Right atrium auricular region (tissue), 2 donors: ENCODE measurements around the gene PMF1. TPM values are rescaled to one million over a fixed set of nuclear protein-coding genes. Genes with fewer than 3 reads are reported as not detected.
A peak's percentile ranks its signal among the peaks of the same experiment; 100 is the strongest.

ENCODE experiments used
- DNase-seq: peaks from one replicate; pipeline ENCODE4 v3.0.0-alpha.2; 2019; ENCODE audit warnings: low spot score
- H3K27ac ChIP-seq, 2 donors: fragments of 200-600 bp; sonication (generic); 1 replicate in 1 of 2; 2 replicates in 1 of 2; pipeline ENCODE4 v1.5.1; 2016 to 2019
- H3K27me3 ChIP-seq, 2 donors: fragments of 200-600 bp; sonication (generic); one replicate each; pipeline versions ENCODE4 v1.5.1 to v1.6.0; 2017 to 2019
- H3K36me3 ChIP-seq: fragments of 200-600 bp; sonication (generic); one replicate; pipeline ENCODE4 v1.5.1; 2016
- H3K4me1 ChIP-seq, 2 donors: fragments of 200-600 bp; sonication (generic); one replicate each; pipeline versions ENCODE4 v1.5.1 to v1.6.0; 2017 to 2019
- H3K4me3 ChIP-seq, 2 donors: fragments of 200-600 bp; sonication (generic); 1 replicate in 1 of 2; 2 replicates in 1 of 2; pipeline ENCODE4 v1.5.1; 2017 to 2019; ENCODE audit warnings: mild to moderate bottlenecking in 1 of 2, moderate library complexity in 1 of 2
- H3K9me3 ChIP-seq, 2 donors: fragments of 200-600 bp; sonication (generic); one replicate each; pipeline ENCODE4 v1.5.1; 2019
- total RNA-seq, 2 donors: library from RNA; depleted of rRNA; stranded (reverse); fragments of >200 nt; gene quantifications; one replicate each; pipeline ENCODE4 v1.1.0, GENCODE V29; 2016
- TF ChIP-seq, protein P1 (sequence below), 2 donors: fragments of 200-600 bp; sonication (generic); IDR thresholded peaks; one replicate each; pipeline ENCODE4 v1.5.1; 2019; ENCODE audit warnings: antibody characterized with exemption in 2 of 2

Gene PMF1
- total RNA-seq, 2 donors from 2014 or later, result 81.8 to 88.3 TPM

DNA sequence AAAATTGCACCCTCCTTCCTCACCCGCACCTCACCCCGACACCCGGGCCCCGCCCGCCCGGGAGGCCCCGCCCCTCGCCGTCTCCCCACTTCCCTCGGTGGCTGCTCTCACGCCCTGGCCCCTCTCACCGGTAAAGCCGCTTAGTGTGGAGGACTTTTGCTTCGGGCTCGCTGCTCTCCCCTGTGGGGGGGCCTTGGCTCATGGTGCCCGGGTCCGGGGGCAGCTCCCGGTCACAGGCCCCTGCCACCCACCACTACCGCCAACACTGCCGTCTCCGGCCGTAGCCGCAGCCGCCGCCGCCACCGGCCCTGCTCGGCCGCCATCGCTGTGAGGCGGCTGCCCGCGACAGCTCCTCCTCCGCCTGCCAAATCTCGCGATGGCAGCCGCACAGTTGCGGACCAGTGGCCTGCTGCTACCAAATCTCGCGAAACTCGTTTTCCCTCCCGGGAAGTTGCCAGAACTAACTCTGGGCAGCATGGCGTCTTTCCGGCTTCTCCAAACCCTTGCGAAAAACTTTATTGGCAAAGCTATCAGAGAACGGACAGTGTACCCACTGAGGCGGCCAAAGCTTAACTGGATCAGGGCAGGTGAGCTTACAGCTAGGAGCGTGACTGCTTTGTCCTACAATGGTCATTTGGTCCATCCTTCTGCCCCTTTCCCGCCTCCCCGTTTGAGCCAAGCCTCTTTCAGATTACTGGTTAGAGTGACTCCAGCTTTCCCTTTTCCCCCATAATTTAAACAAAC is 69.8 kb downstream of the PMF1 start, which contains the start of gene SMG5:
Gene SMG5, minus strand, starts transcription at position 347 of the 744 bp plus-strand sequence. Its CDS starts 145 bp downstream, at position 202.
- peak; percentile 96 for DNase-seq
- TF ChIP-seq, protein P1, sequence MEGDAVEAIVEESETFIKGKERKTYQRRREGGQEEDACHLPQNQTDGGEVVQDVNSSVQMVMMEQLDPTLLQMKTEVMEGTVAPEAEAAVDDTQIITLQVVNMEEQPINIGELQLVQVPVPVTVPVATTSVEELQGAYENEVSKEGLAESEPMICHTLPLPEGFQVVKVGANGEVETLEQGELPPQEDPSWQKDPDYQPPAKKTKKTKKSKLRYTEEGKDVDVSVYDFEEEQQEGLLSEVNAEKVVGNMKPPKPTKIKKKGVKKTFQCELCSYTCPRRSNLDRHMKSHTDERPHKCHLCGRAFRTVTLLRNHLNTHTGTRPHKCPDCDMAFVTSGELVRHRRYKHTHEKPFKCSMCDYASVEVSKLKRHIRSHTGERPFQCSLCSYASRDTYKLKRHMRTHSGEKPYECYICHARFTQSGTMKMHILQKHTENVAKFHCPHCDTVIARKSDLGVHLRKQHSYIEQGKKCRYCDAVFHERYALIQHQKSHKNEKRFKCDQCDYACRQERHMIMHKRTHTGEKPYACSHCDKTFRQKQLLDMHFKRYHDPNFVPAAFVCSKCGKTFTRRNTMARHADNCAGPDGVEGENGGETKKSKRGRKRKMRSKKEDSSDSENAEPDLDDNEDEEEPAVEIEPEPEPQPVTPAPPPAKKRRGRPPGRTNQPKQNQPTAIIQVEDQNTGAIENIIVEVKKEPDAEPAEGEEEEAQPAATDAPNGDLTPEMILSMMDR (IDR thresholded peaks at IDR 0.05), result no peak
- no peaks in the 10 kb centered on the region for H3K27me3 ChIP-seq
- H3K9me3 ChIP-seq, result no peaks in the 10 kb centered on the region
- peak within 1 kb of the TSS; percentile 81 to 87 for H3K4me3 ChIP-seq
- peak within 1 kb of the TSS; percentile 93 to 94 for H3K27ac ChIP-seq
- H3K36me3 ChIP-seq, result peaks cover 18% of the 10 kb centered on the region
- peaks cover 0 to 37% of the 10 kb centered on the region in 2 donors for H3K4me1 ChIP-seq

DNA sequence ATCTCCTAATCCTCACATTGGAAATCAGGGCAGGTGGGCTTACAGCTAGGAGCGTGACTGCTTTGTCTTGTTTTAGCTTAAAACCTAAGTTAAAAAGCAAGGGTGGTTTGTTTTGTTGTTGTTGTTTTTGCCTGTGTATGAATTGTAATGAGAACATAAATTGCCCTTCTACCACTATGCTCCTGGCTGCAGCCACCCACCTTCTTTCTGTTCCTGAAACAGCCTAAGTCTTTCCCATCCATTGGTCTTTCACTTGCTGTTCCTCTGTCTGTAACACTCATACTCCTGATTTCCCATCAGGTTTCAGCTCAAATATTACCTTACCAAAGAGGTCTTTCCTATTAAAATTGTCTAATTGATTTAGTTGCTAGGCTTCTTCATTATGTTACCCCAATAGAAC is 70.7 kb downstream of the PMF1 start:
- TF ChIP-seq, protein P1 (IDR thresholded peaks at IDR 0.05), result no peak
- no peak for DNase-seq
- H3K27me3 ChIP-seq, result no peaks in the 10 kb centered on the region
- H3K9me3 ChIP-seq, result no peaks in the 10 kb centered on the region
- H3K36me3 ChIP-seq, result peaks cover 10% of the 10 kb centered on the region
- H3K4me3 ChIP-seq, result peak overlapping the region; percentile 81 to 87
- H3K27ac ChIP-seq, result peak overlapping the region; percentile 93 to 94
- peaks cover 0 to 37% of the 10 kb centered on the region in 2 donors for H3K4me1 ChIP-seq

DNA sequence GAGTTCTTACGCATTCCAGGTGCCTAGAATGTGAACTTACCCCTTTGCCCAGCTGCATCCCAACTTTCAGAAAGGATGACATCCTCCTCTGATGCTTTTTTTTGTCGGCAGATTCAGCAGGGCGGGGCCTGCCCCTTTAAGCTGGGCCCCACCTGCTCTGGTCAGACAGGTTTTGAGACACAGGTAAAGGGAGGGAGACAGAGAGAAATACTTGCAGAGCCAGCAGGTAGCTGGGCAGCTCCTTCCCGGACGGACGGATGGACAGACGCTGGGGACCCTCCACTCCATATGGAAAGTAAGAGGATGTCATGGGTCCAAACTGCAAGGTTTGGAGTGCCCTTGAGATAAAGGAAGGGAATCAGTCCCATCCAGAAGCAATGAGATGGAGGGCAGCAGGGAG is 71.3 kb downstream of the PMF1 start, which contains the start of gene TMEM79:
Gene TMEM79, plus strand, starts transcription at position 214 of the 400 bp plus-strand sequence. CDS start 902 bp downstream, outside the sequence.
- Histone ChIP-seq H3K27ac (peak within 1 kb of the TSS; percentile 93 to 94), H3K4me1 (peaks cover 0 to 37% of the 10 kb centered on the region in 2 donors), H3K4me3 (peak within 1 kb of the TSS; percentile 81 to 87), H3K27me3 (no peaks in the 10 kb centered on the region), H3K36me3 (peaks cover 4% of the 10 kb centered on the region), H3K9me3 (no peaks in the 10 kb centered on the region)
- TF ChIP-seq, protein P1 (IDR thresholded peaks at IDR 0.05), result no peak
- DNase-seq, result no peak

- DNase-seq, result no peak
- Histone ChIP-seq H3K4me3 (no peak overlapping the region), H3K9me3 (no peaks in the 10 kb centered on the region), H3K27ac (no peak overlapping the region), H3K36me3 (no peaks in the 10 kb centered on the region), H3K27me3 (no peaks in the 10 kb centered on the region), H3K4me1 (peaks cover 0 to 36% of the 10 kb centered on the region in 2 donors)
- TF ChIP-seq, protein P1 (IDR thresholded peaks at IDR 0.05), result no peak
Measured at GRCh38 chr1:156284757-156285156, 72.0 kb downstream of the PMF1 start.

DNA sequence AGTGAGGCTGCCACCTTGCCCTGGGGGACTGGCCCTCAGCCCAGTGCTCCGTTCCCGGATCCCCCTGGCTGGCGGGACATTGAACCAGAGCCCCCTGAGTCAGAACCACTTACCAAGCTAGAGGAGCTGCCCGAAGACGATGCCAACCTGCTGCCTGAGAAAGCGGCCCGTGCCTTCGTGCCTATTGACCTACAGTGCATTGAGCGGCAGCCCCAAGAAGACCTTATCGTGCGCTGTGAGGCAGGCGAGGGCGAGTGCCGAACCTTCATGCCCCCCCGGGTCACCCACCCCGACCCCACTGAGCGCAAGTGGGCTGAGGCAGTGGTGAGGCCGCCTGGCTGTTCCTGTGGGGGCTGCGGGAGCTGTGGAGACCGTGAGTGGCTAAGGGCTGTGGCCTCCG is 72.6 kb downstream of the PMF1 start:
- Histone ChIP-seq H3K4me1 (peaks cover 0 to 29% of the 10 kb centered on the region in 2 donors), H3K27ac (no peak overlapping the region), H3K27me3 (no peaks in the 10 kb centered on the region), H3K4me3 (no peak overlapping the region), H3K36me3 (no peaks in the 10 kb centered on the region), H3K9me3 (no peaks in the 10 kb centered on the region)
- no peak for DNase-seq
- TF ChIP-seq, protein P1 (IDR thresholded peaks at IDR 0.05), result no peak
